Middle frontal gyrus (tissue), 1 donor: Measurements from ENCODE around the gene LTBP1.
"Not testable (repeated sequence)": the region's sequence is repeated elsewhere in the genome, so short reads cannot be mapped to it uniquely, and the experiment has no call there.

ENCODE experiments used
- DNase-seq: peaks from one replicate; pipeline ENCODE4 v3.0.0-alpha.2; 2015; ENCODE audit warnings: low spot score; ENCODE audit errors: extremely low spot score

The LTBP1 gene

DNA sequence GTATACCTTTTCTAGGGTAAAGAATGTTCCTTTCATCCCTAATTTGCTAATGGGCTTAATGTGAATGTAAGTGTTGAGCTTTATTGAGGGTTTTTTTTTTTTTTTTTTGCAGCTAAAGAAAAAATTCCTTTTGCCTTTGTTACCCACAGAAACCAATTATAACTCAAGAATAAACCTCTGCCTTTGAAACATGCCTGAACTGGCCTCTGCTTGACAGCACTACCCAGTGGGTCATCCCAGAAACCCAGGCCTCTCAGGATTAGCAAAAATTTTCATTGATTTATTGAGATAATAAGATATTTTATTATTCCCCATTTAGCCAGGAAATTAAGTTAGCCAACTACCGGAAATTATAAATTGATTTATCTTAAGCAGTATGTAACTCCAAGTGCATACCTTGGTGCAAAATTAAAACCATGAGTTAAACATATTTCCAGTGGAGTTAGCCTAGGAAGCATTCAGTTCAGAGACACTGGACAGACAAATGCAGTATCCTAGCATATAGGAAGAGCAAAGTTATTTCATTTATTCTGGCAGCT, 462.7 kb downstream of the LTBP1 start:
- DNase-seq, result no peak

DNA sequence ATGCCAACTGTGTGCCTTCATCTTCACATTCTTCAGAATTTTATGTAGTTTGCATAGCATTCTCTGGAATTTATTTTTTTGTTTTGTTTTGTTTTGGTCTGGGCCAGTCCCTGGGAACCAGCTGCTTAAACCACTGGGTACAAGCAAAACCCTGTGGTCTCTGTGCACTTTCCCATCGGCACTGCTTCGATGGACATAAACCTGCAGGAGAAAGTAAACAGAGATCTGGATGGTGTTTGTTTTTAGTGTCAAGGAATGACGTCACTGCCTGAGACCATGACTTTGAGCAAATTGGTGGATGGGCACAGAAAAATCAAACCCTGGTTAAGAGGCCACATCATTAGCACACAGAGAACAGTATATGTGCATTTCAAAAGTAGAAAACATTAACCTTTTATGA, 465.0 kb downstream of the LTBP1 start:
- DNase-seq, result no peak

DNA sequence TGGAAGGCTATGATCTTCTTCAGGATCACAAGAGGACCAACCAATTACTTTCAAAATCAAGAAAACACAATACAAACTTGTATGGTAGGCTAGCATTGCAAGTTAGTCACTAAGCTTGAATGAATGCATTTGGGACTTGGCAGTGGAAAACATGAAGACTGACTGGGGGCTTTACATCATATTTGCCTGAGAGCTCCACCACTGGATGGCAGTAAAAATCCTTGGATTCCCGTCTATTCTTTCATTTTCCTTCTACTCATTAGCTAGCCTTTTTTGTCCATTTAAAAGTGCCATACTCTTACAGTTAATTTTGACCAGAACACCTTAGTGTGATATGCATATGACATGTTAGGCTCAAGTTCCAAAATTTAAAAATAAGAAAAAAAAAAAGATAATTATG, 466.2 kb downstream of the LTBP1 start:
- no peak for DNase-seq

DNA sequence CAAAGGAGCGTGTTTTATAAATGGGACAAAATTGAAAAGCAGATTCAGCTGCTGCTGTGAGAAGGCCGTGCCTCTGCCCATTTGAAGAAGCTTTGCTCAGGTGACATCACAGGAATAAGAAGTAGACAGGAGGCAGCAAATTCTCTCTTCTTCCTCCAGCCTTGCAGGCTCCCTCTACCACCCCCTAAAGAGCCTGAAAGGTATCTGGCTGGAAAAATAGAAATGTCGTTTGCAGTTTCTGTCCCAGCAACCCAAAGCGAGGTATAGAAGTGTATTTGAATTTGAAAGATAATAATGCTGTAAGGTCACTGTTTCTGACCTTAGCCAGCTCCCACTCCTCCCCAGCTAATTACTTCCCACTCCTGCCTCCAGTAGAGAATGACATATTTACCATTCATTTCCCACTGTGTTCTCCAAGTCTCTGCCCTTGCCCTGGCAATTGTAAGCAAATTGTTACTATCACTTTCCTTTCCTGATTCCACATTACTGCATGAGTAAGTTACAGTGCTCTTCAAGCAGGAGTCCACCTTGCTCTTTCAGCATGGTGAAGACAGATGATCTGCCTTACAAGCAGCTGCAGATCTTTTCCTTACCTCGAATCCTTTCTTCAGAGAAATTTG, 472.9 kb downstream of the LTBP1 start:
- DNase-seq, result no peak

DNA sequence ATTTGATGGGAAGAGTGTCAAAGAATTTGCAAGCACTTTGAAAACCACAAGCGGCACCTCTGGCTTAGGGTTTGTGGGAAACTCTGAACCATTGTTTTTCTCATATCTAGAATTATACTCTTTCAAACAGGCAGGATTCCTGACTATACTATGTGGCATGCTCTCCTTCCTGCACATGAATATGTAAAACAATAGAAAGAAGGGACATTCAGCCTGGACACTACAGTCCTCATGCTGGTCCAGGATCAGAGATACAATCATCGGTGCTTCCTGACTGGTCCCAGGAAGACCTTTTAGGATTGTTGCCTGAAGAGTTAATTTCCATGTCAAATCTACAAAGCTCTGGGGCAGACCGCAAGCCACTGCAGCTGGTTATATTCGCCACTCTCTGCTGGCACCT, 474.0 kb downstream of the LTBP1 start:
- no peak for DNase-seq

DNA sequence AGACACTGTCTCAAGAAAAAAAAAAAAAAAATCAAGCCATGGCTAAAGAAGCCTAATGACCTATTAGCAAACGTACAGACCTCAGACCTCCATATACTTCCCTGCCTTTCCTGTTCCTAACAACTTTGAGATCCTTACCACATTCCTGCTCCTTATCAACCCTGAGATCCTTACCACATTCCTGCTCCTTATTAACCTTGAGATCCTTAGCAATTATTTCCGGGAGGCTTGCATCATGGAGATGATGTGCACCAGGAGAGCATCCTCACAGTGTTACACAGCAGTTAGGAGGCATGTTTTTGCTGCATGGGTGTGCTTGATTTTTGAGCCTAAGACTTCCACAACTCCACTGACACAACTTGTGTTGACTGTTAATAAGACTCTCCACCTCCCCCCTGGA, 475.1 kb downstream of the LTBP1 start:
- no peak for DNase-seq

DNA sequence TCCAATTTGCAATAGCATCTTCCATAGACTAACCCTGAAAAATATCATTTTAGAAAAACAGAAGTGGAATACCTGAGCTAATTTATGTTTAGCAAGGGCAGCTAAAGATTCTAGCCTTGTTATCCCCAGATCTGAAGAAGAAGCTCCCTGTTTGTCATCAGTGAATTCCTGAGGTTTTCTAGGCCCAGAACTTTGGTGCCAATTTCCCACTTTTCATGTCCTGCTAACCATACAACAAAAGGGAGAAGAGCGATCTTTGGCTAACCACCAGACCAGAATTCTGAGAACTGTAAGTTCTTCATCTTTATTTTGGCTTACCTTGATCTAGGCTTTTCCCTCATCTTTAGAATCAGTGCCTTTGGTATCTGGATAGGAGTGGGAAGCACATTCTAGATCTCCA, 478.4 kb downstream of the LTBP1 start:
- DNase-seq, result no peak

DNA sequence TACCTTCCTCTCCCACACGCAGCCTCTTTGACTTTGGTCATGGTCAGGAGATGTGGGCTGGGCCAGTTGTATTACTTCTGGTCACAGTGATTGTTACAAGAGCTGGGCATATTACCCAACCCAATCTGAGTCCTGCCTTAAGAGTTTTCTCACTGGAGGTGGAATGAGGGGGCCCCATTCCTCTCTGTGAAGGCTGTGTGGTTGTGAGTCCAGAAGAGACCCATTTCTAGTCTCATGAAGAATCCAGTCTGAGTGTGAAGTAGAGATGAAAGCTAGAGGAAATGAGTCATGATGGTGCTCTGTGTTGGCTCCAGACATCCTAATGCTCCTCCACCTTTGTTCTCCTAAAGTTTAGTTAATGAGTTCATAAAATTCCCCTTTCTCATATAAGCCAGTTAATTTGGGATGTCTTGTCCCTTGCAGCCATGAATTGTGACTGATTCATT, 478.9 kb downstream of the LTBP1 start:
- no peak for DNase-seq

DNA sequence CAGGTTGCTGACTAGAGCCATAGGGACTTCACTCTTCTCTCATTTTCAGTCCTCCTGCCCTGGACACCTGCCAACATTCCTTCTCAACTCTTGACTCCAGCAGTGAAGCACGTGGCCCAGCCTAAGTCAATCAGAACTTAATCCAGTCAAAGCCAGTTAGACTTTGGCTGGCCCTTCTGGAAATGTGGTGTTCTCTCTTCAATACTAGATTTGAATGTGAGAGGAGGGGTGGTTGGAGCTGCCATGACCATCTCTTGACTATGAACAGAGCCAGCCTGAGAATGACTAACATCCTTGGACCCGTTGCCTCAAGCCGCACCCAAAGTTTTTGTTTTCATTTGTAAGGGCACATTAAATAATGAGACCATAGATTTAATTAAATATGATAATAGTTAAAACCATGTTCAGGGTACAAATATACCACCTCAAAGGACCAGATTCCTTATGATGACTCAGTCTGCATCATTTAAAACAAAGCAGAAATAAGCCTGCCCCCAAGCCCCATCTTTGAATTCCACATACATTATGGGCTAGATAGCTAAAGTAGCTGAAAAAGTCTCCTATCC, 480.0 kb downstream of the LTBP1 start:
- DNase-seq, result no peak

DNA sequence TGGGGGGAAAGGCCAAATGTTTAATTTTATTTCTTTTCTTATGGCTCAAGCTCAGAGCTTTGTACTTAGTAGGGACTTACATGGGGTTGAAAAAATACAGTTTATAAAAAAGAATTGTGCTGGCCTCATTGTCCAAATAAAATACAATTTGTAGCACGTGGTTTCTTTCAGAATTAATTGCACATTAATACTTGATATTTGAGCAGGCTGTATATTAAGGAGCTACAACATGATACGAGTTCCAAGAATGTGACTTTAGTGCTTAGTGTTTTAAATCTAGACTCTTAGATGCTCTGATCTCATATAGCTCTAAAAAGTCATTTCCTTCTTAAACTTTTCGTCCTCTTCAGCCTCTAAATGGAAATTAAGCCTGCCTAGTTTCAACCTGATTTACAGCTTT, 483.3 kb downstream of the LTBP1 start:
- no peak for DNase-seq

DNA sequence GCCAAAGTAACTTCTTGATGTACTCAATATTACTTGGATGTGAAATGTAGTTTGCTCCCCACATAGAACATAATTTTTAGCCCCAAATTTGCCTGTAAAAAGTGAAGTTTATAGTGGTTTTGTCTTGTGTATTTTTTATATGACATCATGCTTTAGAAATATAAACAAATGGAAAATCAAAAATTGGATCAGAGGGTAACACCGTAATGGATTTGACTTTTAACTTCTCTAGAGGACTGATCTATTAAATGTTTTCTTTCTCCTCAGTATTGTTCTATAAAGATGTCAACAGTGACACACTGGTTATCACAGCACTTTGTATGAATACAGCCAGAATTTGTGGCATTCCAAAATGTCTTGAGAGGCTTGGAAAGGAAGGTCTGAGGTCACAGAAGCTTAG, 484.1 kb downstream of the LTBP1 start:
- no peak for DNase-seq

DNA sequence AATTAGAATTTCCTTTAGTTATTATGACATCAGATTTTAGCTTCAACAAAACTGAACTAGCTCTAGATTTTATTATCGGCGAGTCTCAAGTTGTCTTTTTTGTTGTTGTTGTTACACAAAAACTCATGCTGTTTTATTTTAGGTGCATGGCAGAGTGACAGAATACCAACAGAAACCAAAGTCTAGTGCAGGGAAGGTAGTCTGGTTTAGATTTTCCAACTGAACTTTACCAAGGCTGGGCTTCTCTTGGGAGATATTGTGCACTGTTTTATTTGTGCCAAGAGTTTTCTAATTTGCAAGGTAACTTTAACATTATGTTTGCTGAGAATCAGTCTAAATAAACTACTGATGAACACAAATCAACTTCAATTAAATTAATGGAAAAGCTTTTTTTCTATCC, 486.1 kb downstream of the LTBP1 start:
- no peak for DNase-seq

DNA sequence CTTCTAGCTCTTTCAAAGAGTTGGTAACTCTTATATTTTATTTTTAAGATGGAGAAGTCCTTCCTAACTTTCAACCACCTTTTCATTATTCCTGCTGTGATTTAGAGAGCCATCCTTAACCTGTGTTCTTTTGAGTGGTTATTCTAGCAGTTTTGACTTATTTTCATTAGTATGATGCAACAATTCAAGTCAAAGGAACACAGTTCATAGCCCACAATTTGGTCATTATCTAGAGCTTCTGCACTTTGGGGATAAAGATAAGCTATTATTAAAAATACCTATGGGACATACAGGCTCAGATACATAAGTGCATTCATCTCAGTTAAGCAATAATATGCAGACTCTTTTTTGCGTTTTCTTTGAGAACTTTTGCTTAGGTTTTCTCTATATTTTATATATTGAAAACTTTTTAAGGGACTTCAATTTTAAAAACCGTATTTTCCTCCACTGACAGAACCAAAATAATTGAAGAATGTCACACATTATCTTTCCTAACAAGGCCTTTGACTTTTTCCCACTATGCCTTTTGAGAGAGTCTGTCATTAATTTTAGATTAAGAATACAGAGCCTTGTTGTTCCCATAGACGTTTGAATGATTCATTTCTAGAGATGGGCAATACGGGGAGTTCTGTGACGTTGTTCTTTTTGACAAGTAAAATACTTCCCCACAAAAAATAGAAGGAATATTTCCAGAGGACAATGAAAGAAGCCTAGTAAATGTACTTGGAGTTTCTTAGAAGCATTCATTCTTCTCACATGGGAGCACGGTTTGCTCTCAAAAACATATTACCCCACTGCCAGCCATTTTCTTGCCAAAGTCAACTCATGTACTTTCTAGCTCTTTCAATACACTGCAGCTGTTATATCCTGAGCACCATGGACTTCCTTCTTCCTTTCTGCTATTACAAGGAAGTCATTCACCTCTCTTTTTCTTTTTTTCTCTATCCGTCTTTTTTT, 486.8 kb downstream of the LTBP1 start:
- no peak for DNase-seq

DNA sequence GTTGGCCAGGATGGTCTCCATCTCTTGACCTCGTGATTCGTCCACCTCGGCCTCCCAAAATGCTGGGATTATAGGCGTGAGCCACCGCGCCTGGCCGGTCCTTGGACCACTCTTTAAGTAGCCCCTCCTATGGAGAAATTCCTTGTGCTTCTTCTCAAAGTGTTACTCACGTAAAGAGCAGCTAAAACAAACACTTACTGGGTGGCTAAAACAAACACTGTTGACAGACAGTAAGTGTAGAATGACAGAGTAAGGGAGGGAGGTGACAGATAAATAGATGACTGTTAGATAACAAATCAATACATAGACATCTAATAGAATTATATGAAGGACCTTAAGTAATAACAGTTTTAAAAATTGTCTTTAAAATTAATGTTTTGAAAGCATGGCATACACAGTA, 488.8 kb downstream of the LTBP1 start:
- no peak for DNase-seq

DNA sequence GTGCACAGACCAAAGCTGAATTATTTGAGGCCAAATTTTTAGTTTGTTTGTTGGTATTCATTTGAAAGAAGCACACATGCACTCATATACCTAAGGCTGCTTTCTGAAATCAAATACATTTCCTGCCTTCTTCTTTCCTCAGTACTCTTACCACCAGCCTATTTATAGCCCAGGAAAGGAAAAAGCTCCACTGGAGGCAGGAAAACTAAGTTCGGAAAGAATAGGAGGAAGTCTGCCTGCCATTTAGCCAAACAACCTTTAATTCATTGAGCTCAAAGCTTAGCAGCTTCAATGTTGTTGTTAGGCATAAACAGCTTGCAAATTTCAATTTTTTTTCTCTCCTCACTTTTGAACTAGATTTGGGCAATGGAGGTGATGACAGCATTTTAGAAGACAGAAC, 489.3 kb downstream of the LTBP1 start:
- DNase-seq, result no peak

DNA sequence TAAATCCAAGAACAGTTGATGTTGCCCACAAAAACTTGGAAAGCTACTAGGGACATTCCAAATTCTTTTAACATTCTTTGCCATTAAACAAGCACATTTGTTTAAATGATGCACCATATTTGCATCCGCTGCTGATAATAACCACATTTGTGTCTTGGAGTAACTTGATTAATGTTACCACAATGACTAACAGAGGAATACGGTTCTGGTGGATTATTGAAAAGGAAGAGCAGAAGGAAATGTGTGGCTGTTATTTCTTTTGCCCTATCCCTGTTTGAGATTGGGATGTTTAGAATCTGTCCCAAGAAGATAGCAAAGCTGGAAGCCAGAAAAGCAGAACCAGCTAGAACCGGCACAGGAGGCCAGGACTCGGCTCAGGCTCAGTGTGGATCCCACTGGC, 490.5 kb downstream of the LTBP1 start:
- DNase-seq, result no peak

DNA sequence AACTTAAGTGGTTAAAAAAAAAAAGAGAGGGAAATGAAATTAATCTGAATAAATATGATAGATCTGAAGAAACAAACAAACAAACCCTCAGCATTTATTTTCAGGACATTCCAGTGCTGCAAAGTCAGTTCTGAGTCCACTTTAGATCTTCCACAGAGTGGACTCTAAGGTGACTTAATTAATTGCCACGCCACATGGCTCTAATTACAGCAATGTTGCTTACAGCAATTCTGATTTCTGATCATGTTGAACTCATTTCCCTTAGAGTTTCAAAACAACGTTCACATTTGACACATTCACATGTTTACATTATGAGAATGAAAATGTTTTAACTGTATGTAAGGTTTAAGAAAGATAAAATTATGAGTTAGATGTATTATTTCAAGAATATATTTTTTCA, 491.1 kb downstream of the LTBP1 start:
- DNase-seq, result no peak

DNA sequence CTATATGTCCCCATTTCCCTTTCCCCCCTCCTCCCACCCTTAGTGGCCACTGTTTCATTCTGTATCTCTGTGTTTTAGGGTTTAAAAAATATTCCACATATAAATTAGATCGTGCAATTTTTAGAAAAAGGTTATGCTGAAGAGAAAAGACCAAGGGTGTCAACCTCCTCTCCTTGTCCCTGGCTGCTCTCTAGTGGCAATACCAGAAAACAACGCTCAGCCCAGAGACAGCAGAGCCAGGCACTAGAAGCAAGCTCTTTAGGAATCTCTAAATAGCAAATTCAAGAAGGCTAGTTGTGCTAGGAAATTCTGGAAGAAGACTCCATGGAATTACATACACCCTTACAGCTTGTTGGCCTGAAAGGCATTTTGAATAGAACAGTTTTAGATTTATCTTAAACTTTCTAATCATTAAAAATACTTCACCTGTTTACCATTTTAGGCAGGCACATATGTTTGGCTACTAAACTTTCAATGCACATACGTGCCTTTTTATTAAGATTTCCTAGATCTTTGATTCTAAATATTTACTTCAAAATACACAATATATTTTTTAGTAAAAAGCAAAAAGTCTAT, 494.6 kb downstream of the LTBP1 start:
- DNase-seq, result peak; percentile 68

DNA sequence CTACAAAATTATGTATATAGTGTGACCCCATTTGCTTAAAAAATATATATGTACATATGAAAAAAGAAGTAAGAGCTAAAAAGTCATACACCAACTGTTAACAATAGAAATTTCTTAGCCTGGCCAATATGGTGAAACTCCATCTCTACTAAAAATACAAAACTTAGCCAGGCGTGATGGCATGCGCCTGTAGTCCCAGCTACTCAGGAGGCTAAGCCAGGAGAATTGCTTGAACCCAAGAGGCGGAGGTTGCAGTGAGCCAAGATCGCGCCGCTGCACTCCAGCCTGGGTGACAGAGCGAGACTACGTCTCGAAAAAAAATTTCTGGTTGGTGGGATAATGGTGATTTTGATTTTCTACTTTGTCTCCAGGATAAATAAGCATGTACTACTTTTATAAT, 495.3 kb downstream of the LTBP1 start:
- DNase-seq, result not testable (repeated sequence)

DNA sequence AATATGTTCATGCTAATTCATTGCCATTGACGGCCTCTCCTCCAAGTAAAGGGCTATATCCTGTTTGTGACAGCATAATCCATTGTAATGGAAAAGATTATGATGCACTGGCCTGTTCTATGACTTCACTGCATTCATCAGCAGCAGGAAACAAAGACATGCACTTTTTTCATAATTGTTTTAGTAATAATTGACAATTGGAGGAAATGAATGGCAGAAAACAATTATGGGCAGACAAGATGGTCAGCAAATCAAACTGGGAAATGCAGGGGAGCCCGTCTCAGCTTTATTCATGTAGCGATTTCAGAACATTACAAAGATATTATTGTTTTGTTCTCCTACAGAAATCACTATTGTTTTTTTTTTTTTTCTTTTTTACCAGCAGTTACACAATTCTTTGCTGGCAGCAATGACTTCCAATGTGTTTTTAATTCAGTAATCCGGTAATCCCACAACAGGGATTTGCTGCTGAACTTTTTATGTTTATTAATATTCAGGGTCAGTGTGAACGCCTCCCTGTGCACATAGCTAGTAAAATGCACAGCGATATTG, 495.9 kb downstream of the LTBP1 start:
- DNase-seq, result peak; percentile 12

DNA sequence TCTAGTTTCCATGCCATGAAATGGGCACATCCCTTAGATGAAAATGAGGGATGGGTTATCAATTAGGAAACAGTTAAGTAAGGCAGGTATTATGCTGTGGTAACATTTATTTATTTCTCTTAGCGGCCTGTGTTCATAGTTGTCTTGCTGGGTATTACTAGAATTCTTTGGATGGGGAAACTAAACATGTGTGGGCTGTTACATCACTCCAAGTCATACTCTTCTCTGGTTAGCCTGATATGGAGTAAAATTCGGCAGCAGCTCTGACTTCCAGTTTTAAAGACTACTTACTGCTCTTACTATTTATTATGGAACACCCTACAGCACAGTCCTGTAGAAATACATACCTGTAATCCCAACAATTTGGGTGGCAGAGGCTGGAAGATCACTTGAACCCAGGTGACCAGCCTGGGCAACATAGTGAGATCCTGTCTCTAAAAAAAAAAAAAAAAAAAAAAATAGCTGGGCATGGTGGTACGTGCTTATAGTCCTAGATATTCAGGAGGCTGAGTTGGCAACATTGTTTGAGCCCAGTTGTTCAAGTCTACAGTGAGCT, 496.6 kb downstream of the LTBP1 start:
- no peak for DNase-seq
